SK-N-SH treated with all-trans-retinoic acid at 6 μM for 48 hours (cell line): ENCODE results near the gene PLEKHN1.

ENCODE experiments used
- ATAC-seq: fragments of 200-7000 bp; cut with Tn5 transposase; 3 replicates; pipeline ENCODE4 v1.9.1; 2020; ENCODE audit warnings: mild to moderate bottlenecking, moderate library complexity
- CSRNP3 ChIP-seq: fragments of 250-450 bp; sonication (Bioruptor Pico); IDR thresholded peaks from 2 replicates; pipeline ENCODE4 v1.5.1; 2021; ENCODE audit warnings: mild to moderate bottlenecking, moderate library complexity
- GLIS3 ChIP-seq: fragments of 250-450 bp; sonication (Bioruptor Pico); IDR thresholded peaks from 2 replicates; pipeline ENCODE4 v1.5.0; 2020; ENCODE audit warnings: mild to moderate bottlenecking, moderate library complexity
- ISL1 ChIP-seq: fragments of 250-450 bp; sonication (Bioruptor Pico); IDR thresholded peaks from 2 replicates; pipeline ENCODE4 v2.1.2; 2022; ENCODE audit warnings: mild to moderate bottlenecking, moderate library complexity
- OSR1 ChIP-seq: fragments of 250-450 bp; sonication (Bioruptor Pico); IDR thresholded peaks from 2 replicates; pipeline ENCODE4 v1.8.0; 2022; ENCODE audit warnings: moderate library complexity, mild to moderate bottlenecking, inconsistent platforms
- PATZ1 ChIP-seq: fragments of 250-450 bp; sonication (Bioruptor Pico); IDR thresholded peaks from 2 replicates; pipeline ENCODE4 v1.8.0; 2020; ENCODE audit warnings: mild to moderate bottlenecking, moderate library complexity, borderline replicate concordance
- RARB ChIP-seq: fragments of 250-450 bp; sonication (Bioruptor Pico); IDR thresholded peaks from 2 replicates; pipeline ENCODE4 v1.8.0; 2021; ENCODE audit warnings: mild to moderate bottlenecking, moderate library complexity
- SNAI2 ChIP-seq: fragments of 250-450 bp; sonication (Bioruptor Pico); IDR thresholded peaks from 2 replicates; pipeline ENCODE4 v1.5.0; 2020; ENCODE audit warnings: mild to moderate bottlenecking, moderate library complexity
- TCF4 ChIP-seq: fragments of 250-450 bp; sonication (Bioruptor Pico); IDR thresholded peaks from 2 replicates; pipeline ENCODE4 v1.8.0; 2021; ENCODE audit warnings: mild to moderate bottlenecking, moderate library complexity, borderline replicate concordance
- TOX ChIP-seq: fragments of 250-450 bp; sonication (Bioruptor Pico); IDR thresholded peaks from 2 replicates; pipeline ENCODE4 v1.8.0; 2021; ENCODE audit warnings: mild to moderate bottlenecking, moderate library complexity, borderline replicate concordance
- TSHZ2 ChIP-seq: fragments of 250-450 bp; sonication (Bioruptor Pico); IDR thresholded peaks from 2 replicates; pipeline ENCODE4 v1.5.0; 2020; ENCODE audit warnings: mild to moderate bottlenecking, moderate library complexity
- ZC3H10 ChIP-seq: fragments of 250-450 bp; sonication (Bioruptor Pico); IDR thresholded peaks from 2 replicates; pipeline ENCODE4 v1.5.1; 2021; ENCODE audit warnings: mild to moderate bottlenecking, moderate library complexity
- ZFP3 ChIP-seq: fragments of 250-450 bp; sonication (Bioruptor Pico); IDR thresholded peaks from 2 replicates; pipeline ENCODE4 v1.5.0; 2020; ENCODE audit warnings: mild to moderate bottlenecking, moderate library complexity
- ZFP30 ChIP-seq: fragments of 450-650 bp; formaldehyde crosslinking; IDR thresholded peaks from 2 replicates; pipeline ENCODE4 v1.5.0; 2022; ENCODE audit warnings: mild to moderate bottlenecking, moderate library complexity
- ZNF70 ChIP-seq: fragments of 450-650 bp; formaldehyde crosslinking; IDR thresholded peaks from 2 replicates; pipeline ENCODE4 v1.5.0; 2020; ENCODE audit warnings: mild to moderate bottlenecking, moderate library complexity
- ZNF8 ChIP-seq: fragments of 450-650 bp; formaldehyde crosslinking; IDR thresholded peaks from 2 replicates; pipeline ENCODE4 v1.5.0; 2020; ENCODE audit warnings: mild to moderate bottlenecking, moderate library complexity
- TF ChIP-seq, protein P1 (sequence below): fragments of 250-450 bp; sonication (Bioruptor Pico); IDR thresholded peaks from 2 replicates; pipeline ENCODE4 v1.8.0; 2021; ENCODE audit warnings: low read depth, mild to moderate bottlenecking, moderate library complexity, borderline replicate concordance
- TF ChIP-seq, protein P2 (sequence below): fragments of 250-450 bp; sonication (Bioruptor Pico); IDR thresholded peaks from 2 replicates; pipeline ENCODE4 v1.5.1; 2020; ENCODE audit warnings: low read depth, mild to moderate bottlenecking, moderate library complexity

Gene PLEKHN1

DNA sequence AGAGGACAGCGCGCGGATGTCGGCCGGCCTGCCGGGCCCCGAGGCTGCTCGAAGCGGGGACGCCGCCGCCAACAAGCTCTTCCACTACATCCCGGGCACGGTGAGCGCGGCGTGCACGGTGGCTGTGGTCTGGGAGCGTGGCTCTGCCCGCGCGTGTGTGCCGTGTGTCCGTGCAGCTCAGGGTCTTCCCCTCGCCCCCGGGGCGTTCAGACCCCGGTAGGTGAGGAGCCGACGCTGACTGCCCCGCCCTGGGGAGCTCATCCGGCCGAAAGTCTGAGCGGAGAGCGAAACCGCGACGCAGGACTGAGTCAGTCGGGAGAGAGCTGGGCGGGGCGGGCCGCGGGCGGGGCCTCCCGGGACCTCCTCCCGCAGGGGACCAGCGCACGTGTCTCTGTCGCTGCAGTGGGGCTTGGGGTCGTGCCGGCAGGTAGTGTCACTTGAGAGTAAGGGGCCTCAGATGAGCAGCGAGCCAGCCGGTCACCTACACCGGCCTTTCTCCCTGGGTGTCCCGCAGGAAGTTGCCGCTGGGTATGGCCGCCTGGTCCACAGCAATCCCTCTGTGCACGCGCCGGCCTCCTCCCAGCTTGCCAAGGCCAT lies 520 bp downstream of the PLEKHN1 start (continued):
- TF ChIP-seq PATZ1 (CRISPR knock-in tag): no peak

DNA sequence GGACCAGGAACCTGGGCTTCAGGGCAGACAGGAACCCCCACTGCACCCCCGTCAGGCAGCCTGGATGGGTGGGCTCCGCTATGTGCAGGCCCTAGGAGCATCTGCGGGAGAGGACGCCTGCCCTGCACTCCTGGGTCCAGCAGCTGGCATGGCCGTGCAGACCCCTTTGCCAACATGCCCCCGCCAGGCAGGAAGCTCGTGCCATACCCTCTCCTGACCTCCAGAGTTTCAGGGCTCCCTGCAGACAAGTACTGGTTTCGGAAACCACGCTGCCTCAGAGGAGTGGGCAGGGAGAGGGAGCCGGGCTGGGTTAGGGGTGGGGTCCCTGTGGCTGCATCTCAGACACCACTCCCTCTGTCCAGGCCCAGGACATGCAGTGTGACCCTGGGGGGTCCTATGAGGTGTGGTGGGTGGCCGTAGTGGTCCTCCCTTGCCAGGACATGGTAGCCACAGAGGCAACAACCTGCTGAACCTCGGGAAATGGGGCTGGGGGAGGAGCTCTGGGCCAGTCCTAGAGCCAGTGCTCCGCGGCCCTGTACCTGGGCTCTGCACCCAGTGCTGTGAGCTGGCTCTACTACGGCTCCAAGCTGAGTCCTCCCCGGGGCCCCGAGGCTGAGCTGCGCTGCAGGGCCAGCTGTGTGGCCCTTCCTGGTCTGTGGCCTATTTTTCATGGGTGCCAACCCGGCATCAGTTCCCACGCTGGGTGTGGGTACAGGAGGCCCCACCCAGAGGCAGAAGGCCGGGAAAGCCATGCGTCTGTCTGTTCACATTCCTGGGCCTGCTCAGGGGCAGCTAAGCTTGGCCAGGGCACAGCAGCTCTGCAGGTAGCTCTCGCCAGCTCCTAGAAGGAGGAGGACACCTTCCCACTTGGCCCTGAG lies 1.4 kb downstream of the PLEKHN1 start:
- peak; percentile 9; the same call in 2 of the 3 replicates for ATAC-seq
- TF ChIP-seq ISL1 (CRISPR knock-in tag): no peak
- TF ChIP-seq, protein P1, sequence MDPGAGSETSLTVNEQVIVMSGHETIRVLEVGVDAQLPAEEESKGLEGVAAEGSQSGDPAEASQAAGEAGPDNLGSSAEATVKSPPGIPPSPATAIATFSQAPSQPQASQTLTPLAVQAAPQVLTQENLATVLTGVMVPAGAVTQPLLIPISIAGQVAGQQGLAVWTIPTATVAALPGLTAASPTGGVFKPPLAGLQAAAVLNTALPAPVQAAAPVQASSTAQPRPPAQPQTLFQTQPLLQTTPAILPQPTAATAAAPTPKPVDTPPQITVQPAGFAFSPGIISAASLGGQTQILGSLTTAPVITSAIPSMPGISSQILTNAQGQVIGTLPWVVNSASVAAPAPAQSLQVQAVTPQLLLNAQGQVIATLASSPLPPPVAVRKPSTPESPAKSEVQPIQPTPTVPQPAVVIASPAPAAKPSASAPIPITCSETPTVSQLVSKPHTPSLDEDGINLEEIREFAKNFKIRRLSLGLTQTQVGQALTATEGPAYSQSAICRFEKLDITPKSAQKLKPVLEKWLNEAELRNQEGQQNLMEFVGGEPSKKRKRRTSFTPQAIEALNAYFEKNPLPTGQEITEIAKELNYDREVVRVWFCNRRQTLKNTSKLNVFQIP (CRISPR knock-in tag): no peak
- TF ChIP-seq, protein P2, sequence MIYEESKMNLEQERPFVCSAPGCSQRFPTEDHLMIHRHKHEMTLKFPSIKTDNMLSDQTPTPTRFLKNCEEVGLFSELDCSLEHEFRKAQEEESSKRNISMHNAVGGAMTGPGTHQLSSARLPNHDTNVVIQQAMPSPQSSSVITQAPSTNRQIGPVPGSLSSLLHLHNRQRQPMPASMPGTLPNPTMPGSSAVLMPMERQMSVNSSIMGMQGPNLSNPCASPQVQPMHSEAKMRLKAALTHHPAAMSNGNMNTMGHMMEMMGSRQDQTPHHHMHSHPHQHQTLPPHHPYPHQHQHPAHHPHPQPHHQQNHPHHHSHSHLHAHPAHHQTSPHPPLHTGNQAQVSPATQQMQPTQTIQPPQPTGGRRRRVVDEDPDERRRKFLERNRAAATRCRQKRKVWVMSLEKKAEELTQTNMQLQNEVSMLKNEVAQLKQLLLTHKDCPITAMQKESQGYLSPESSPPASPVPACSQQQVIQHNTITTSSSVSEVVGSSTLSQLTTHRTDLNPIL (CRISPR knock-in tag): no peak
- no peak for TF ChIP-seq ZFP30 (CRISPR knock-in tag)
- no peak for TF ChIP-seq GLIS3
- TF ChIP-seq OSR1 (CRISPR knock-in tag): no peak

GRCh38 chr1:969260-969855 lies 3.1 kb downstream of the PLEKHN1 start:
- TF ChIP-seq TOX (no peak), TSHZ2 (CRISPR knock-in tag) (no peak), ZNF8 (CRISPR knock-in tag) (no peak), ZFP30 (CRISPR knock-in tag) (no peak)
- ATAC-seq: no peak

- ATAC-seq: no peak
- TF ChIP-seq CSRNP3 (CRISPR knock-in tag): no peak
- TF ChIP-seq TOX: no peak
- TF ChIP-seq, protein P1 (CRISPR knock-in tag): no peak
- TF ChIP-seq ZFP30 (CRISPR knock-in tag): no peak
- no peak for TF ChIP-seq ZFP3 (CRISPR knock-in tag)
- no peak for TF ChIP-seq ZC3H10
- TF ChIP-seq ZNF70 (CRISPR knock-in tag): no peak
- no peak for TF ChIP-seq PATZ1 (CRISPR knock-in tag)
- TF ChIP-seq SNAI2: no peak
- no peak for TF ChIP-seq OSR1 (CRISPR knock-in tag)
- TF ChIP-seq, protein P2 (CRISPR knock-in tag): no peak
- TF ChIP-seq ISL1 (CRISPR knock-in tag): no peak
- no peak for TF ChIP-seq RARB (CRISPR knock-in tag)
- no peak for TF ChIP-seq TCF4 (CRISPR knock-in tag)
Measured at GRCh38 chr1:970242-970972, 4.1 kb downstream of the PLEKHN1 start.
